Amniotic epithelial cell (primary cell): ENCODE measurements around the gene AOPEP.
A peak's percentile ranks its signal among the peaks of the same experiment; 100 is the strongest.

Source experiments
- DNase-seq: peaks from one replicate; pipeline ENCODE4 v3.0.0-alpha.2; 2010; ENCODE audit warnings: low read depth

AOPEP gene

GRCh38 chr9:94899464-94900221 is 173.1 kb downstream of the AOPEP start:
- no peak for DNase-seq

DNA sequence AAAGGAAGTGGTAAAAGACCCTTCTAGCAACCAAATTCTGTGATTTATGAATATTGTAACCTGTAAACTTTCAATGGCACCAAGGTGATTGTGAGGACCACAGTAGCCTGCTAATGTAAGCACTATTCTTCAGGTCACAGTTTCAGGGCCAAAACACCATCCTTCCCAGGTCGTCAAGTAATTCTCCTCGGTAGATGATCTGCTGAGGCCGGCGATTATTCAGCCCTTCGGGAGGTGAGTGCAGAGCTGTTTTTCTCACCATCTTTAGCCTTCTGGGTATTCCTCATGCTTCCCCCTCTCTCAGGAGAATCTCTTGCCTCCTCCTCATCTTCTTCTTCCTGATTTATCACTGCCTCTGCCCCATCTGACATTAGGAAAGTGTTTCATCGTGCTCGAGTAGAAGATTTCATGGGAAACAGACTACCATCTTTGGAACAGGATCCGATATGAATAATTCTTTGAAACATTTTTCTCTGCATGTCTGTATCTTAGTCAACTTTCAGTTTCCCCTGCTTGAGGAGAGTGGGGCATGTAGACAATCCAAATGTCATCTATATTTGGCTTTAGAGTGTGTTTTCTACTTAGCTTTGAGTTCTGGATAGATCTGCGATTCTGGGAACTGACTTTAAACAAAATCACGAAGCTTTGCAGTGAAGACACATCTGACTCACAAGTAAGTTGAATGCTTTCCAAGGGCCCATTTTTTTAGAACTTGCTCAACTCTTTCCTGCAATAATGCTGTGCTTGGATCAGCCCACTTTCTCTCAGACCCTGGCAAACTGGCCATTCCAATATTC is 173.9 kb downstream of the AOPEP start:
- peak; percentile 97 for DNase-seq

DNA sequence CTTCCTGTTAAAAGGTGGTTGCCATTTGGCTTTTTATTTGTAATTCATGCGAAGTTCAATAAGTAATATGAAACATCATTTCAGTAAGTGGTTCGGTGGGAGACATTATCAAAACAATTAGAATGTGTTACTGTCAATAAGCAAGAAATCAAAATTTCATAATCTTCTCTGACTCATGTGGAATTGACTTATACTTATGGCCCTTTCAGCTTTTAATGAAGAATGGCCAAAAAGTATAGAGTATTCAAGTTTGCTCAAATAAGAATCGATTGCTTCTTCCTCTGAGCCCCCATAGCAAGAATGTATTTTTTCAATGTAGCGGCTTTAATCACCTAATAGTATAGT is 174.5 kb downstream of the AOPEP start:
- no peak for DNase-seq

DNA sequence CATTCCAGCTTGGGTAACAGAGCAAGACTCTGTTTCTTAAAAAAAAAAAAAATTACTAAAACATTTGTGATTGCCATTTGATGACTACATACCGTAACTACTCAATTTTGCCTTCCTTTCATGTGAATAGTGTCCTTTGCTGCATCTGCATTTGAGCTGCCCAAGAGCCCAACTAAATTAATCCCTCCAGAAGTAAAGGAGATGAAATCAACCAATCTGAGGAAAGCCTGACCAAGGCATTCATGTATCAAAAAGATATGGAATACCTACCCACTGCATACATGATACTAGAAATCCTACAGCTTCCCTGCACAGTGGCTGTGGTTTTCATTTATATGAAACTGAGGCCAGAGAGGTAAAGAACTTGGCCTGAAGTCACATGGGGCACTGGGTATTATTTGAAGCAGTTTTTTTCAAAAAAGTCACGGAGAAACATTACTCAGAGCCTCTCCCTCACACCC is 177.5 kb downstream of the AOPEP start:
- DNase-seq: no peak

DNA sequence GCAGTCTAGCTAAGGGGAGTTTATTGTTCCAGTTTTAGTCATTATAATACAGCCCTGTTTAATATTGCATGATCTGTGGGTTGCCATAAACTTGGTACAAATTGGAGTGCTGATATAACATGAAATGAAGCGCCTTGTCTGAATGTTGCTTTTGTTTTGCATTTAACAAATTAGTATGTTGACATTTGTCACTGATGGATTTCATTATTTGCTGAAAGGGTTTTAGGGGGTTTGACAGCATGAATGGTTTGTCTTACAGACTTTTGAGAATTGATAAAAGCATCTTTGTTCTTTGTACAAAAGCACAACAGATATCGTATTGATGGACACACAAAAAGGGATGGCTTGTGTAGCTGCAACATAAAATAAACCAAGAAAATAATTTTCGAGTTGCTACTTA is 178.3 kb downstream of the AOPEP start:
- DNase-seq: no peak

GRCh38 chr9:94905606-94906005 is 179.1 kb downstream of the AOPEP start:
- DNase-seq: no peak

- DNase-seq: no peak
Observed at GRCh38 chr9:94906181-94906580, 179.7 kb downstream of the AOPEP start.

DNA sequence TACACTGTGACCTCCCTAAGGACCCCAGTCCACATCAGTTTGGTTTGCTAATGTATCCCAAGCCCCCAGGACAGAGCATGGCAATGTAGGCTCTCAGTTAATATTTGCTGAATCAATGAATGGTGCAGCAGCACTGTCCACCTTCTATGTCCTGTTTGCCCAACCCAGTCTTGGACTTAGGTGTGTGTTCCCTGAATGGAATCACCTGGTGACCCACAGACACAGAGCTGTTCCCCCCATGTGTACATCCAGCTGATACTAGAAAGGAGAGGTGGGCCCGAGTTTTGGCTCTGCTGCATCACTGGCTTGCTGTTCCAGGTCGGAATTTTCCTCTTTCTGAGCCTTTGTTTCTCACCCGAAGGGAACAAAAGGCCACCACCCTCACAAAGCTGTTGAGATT is 180.2 kb downstream of the AOPEP start:
- DNase-seq: no peak

GRCh38 chr9:94907264-94907936 is 180.9 kb downstream of the AOPEP start:
- DNase-seq: no peak

GRCh38 chr9:94908011-94908563 is 181.6 kb downstream of the AOPEP start:
- DNase-seq: peak; percentile 44

DNA sequence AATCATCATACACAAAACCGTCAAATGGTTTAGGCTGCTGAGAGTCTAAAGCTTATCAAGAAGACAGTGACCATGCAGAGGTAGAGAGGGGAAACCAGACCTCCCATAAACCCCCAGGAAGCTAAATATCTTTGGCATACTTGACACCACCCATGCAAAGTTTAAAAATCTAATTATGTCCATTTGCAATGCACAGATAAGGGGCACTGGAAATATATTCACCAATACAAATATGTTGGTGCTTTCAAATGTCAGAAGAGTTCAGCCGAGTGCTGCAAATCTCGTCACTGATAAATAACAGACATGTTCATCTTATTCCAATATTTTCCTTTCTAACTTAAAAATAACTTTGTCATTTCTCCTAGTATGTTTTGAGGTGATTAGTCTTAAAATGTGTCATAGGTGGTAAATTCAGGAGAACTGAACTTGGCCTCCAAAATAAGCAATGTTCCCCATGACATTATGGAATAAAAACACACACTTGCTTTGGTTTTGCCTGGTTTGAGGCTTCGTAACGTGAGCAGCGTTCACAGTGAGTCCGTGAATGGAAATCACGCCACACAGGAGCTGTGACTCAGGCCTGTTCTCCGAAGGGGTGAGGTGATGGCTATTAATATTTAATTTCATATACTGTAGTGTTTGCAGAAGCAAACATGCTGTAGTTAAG is 182.2 kb downstream of the AOPEP start:
- peak; percentile 69 for DNase-seq

DNA sequence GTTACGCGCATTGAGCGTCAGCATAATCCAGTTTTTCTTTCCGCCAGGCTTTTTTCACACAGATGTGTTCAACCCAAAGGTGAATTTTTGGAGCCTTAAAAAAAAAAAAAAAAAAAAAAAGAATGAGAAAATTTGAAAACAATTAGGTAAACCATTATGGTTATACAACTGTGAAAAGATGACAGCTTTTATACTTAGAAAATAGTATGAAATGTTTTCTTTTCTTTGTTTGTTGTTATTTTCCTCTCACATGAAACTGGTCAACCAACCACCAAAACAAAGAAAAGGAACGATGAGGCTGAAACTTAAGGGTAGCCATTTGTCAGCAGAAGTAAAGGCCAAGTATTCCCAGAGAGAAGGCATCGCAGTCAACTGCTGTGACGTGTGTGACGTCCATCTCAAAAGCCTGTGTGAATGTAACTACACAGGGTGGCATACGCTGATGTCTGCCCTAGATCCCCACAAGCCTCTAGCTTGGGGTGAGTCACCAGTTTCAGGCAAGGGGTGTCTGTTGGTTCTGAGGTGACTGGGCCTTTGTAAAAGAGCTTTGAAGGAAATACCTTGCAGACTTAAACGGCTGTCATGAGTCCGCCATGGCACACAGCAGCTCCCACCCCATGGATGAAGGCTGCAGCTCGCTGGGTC is 182.9 kb downstream of the AOPEP start:
- peak; percentile 59 for DNase-seq

- DNase-seq: no peak
Observed at GRCh38 chr9:94909965-94910730, 183.6 kb downstream of the AOPEP start.

GRCh38 chr9:94911211-94911610 is 184.7 kb downstream of the AOPEP start:
- DNase-seq: no peak

GRCh38 chr9:94911986-94912635 is 185.6 kb downstream of the AOPEP start:
- no peak for DNase-seq

GRCh38 chr9:94912700-94913249 is 186.3 kb downstream of the AOPEP start:
- peak; percentile 76 for DNase-seq

DNA sequence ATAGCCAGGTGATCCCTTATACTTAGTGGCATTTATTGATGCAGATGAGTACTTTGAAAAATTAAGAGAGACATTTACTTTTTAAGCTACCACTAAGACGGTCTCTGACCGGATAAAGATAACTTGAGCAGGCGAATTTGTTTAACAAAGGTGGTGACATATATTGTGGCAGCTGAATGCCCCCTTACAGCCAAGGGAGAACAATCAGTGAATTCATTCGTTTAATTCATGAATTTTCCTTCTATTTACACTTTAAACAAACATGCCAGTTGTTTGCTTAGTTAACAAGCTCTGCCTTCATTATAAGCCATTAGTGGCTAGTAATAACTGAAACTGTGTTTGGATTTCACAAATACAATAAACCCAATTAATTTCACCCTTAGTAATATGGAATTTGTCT is 187.1 kb downstream of the AOPEP start:
- no peak for DNase-seq

DNA sequence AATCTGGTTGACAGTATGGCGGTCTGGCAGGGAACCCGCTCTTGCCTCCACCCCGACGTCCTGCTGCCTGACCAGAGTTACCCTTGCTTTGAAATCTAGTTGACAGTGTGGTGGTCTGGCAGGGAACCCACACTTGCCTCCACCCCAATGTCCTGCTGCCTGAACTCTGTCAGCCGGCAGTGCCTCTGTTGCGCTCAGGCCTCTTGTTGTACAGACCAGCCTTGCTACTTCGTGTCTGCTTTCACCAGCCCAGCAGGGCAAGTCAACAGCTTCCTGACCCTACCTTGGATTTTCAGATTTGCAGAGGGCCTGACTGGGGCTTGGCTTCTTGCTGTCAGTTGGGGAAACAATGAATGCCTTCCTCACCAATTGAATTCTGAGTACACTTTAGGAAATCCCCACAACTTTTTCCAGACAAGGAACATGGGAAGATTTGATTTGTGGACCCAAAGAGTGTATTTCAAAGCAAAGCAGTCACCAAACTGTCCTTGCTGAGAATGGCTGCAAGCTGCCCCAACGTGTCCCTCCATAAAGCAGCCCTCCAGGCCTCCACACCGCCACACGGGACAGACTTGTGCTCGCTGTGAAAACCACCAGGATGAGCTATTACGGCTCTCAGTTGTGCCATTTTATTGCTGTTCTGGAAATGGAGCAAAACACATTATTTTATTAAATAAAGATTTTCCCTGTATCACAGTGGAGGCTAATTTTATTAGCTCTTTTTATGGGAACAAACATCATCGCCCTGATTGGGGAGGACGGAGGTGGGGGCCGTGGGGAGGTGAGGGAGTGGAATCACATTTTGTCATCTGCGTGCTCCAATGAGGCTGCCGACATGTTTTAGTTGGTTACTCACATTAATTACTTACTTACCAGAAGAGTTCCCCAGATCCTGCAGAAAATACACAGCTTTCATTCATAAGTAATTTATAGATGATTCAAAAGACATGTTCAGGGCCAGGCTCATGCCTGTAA is 189.3 kb downstream of the AOPEP start:
- no peak for DNase-seq

DNA sequence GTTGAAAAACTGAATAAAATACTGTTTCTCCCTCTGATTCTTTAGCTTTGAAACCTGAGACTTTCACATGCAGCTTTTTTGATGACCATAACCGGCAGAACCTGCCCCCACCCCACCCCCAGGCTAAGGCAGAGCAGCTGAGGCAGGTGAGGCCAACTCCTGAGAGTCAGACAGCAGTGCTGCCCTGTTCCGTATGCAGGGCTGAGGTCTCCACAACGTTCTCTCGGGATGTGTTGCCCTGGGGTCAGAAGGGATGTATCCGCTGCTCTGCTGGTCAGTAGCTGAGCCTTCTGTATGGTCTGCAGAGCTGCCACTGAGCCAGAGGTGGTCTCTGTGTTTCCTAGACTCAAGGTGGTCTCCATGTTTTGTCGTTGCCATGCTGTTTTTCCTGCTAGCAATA is 190.5 kb downstream of the AOPEP start:
- no peak for DNase-seq
